Measurements from ENCODE around the gene POLR3E.
"Not testable (repeated sequence)": the region's sequence is repeated elsewhere in the genome, so short reads cannot be mapped to it uniquely, and the experiment has no call there.

The POLR3E gene

GRCh38 chr16:22293137-22294106, 3.8 kb upstream of the POLR3E start:
- DNase-seq = no peak

GRCh38 chr16:22296225-22297113, 740 bp upstream of the POLR3E start:
- DNase-seq = peak; percentile 40

GRCh38 chr16:22297871-22298733, 893 bp downstream of the POLR3E start:
- peak; percentile 97 for DNase-seq

- DNase-seq = no peak
Observed at GRCh38 chr16:22299036-22299435, 1.8 kb downstream of the POLR3E start.

GRCh38 chr16:22300427-22301071, 3.3 kb downstream of the POLR3E start:
- DNase-seq = peak; percentile 41

- DNase-seq = not testable (repeated sequence)
Observed at GRCh38 chr16:22301423-22301822, 4.2 kb downstream of the POLR3E start.

- no peak for DNase-seq
Observed at GRCh38 chr16:22302776-22303363, 5.7 kb downstream of the POLR3E start.

GRCh38 chr16:22304411-22304810, 7.2 kb downstream of the POLR3E start:
- DNase-seq = no peak

- no peak for DNase-seq
Observed at GRCh38 chr16:22306788-22307187, 9.6 kb downstream of the POLR3E start.

- no peak for DNase-seq
Observed at GRCh38 chr16:22307838-22308237, 10.6 kb downstream of the POLR3E start.

- DNase-seq = no peak
Observed at GRCh38 chr16:22308824-22309520, 11.8 kb downstream of the POLR3E start.

GRCh38 chr16:22311520-22311919, 14.3 kb downstream of the POLR3E start:
- no peak for DNase-seq

- no peak for DNase-seq
Observed at GRCh38 chr16:22312897-22313781, 15.9 kb downstream of the POLR3E start.

GRCh38 chr16:22313876-22314470, 16.8 kb downstream of the POLR3E start:
- no peak for DNase-seq

GRCh38 chr16:22314661-22315626, 17.7 kb downstream of the POLR3E start:
- DNase-seq = no peak

GRCh38 chr16:22315979-22316378, 18.8 kb downstream of the POLR3E start:
- DNase-seq = no peak

GRCh38 chr16:22316411-22316811, 19.2 kb downstream of the POLR3E start:
- DNase-seq = no peak

GRCh38 chr16:22317001-22317530, 19.9 kb downstream of the POLR3E start:
- DNase-seq = no peak

Data from NCI-H146 (cell line).